Subcutaneous abdominal adipose tissue (tissue), 5 donors: ENCODE measurements around the gene PEAK1.
"Not testable (repeated sequence)": the region's sequence is repeated elsewhere in the genome, so short reads cannot be mapped to it uniquely, and the experiment has no call there.

Source experiments
- H3K27ac ChIP-seq: one replicate; pipeline ENCODE4 v1.7.0; 2013; ENCODE audit warnings: low read depth, mild to moderate bottlenecking, inconsistent platforms, low read length, moderate library complexity
- H3K27me3 ChIP-seq, 5 donors: one replicate each; pipeline ENCODE4 v1.7.0; 2013; ENCODE audit warnings: low read length in 5 of 5, inconsistent platforms in 1 of 5; ENCODE audit not compliant: control insufficient read depth in 5 of 5, insufficient read depth in 4 of 5
- H3K36me3 ChIP-seq, 5 donors: one replicate each; pipeline ENCODE4 v1.7.0; 2013; ENCODE audit warnings: low read length in 5 of 5; ENCODE audit not compliant: control insufficient read depth in 5 of 5, insufficient read depth in 5 of 5
- H3K4me1 ChIP-seq, 5 donors: one replicate each; pipeline ENCODE4 v1.7.0; 2013; ENCODE audit warnings: low read length in 5 of 5, mild to moderate bottlenecking in 3 of 5, moderate library complexity in 1 of 5; ENCODE audit not compliant: control insufficient read depth in 5 of 5, insufficient read depth in 5 of 5
- H3K4me3 ChIP-seq, 5 donors: one replicate each; pipeline ENCODE4 v1.7.0; 2013; ENCODE audit warnings: low read length in 5 of 5, low read depth in 1 of 5
- H3K9ac ChIP-seq, 5 donors: one replicate each; pipeline ENCODE4 v1.7.0; 2013; ENCODE audit warnings: low read length in 5 of 5, mild to moderate bottlenecking in 4 of 5, moderate library complexity in 3 of 5
- H3K9me3 ChIP-seq, 5 donors: one replicate each; pipeline ENCODE4 v1.7.0; 2013; ENCODE audit warnings: low read length in 5 of 5; ENCODE audit not compliant: control insufficient read depth in 5 of 5
- donor health status: healthy.
- donor health status: healthy.
- donor health status: healthy.
- donor health status: healthy.
- donor health status: healthy.

PEAK1 gene

GRCh38 chr15:77178411-77178810 lies 241.5 kb downstream of the PEAK1 start:
- no peaks in the 10 kb centered on the region for H3K27me3 ChIP-seq
- H3K36me3 ChIP-seq, result peaks cover 5 to 26% (median 18%) of the 10 kb centered on the region in 5 donors
- H3K9me3 ChIP-seq, result no peaks in the 10 kb centered on the region
- peaks cover 0 to 11% (median 3%) of the 10 kb centered on the region in 5 donors for H3K4me1 ChIP-seq
- H3K4me3 ChIP-seq, result no peak overlapping the region
- no peak overlapping the region for H3K27ac ChIP-seq
- H3K9ac ChIP-seq, result no peak overlapping the region

- not testable (repeated sequence) for H3K4me1 ChIP-seq, H3K27ac ChIP-seq, H3K4me3 ChIP-seq, H3K27me3 ChIP-seq, H3K9ac ChIP-seq, H3K9me3 ChIP-seq
- H3K36me3 ChIP-seq, result peaks cover 3 to 22% (median 16%) of the 10 kb centered on the region in 5 donors
These were observed 243.8 kb downstream of the PEAK1 start for GRCh38 chr15:77176148-77176547.

DNA sequence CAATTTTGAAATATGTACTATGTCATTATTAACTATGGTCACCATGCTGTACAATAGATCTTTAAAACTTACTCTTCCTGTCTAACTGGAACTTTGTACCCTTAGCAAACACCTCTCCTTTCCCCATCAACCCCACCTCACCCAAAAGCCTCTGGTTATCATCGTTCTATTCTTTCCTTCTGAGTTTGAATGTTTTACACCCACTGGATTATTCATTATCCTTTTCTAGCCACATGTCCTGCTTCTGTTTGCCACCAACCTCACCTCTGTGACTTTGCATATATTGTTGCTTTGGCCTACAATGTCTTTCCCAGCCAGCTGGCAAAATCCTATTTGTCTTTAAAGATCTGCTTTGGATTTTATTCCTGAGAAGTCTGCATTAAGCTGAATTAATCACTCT lies 246.4 kb downstream of the PEAK1 start:
- Histone ChIP-seq H3K27me3 (no peaks in the 10 kb centered on the region), H3K9ac (no peak overlapping the region)

DNA sequence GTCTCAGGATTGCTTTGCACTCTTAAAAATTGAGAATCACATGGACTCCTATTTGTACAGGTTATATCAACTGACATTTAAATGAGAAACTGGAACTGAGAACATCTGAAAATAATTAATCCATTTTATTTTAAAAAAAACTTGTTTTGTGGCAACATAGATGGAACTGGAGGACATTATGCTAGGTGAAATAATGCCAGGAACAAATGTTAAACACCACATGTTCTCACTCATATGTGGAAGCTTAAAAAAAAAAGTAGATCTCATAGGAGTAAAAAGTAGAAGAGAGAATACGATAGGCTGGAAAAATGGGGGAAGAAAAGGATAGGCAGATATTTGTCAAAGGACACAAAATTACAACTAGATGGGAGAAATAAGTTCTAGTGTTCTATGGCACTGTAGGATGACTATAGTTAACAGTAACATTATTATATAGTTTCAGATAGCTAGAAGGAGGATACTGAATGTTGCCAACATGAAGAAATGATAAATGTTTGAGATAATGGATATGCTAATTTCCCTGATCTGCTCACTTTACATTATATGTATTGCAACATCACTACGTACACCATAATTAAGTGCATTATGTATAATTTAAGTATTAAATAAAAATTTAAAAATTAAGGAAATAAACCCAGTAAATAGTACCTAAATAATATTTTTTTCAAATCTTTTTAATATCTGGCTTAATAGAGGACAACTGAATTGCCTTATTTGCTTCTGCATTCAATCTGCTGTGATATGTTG lies 248.5 kb downstream of the PEAK1 start:
- Histone ChIP-seq H3K4me3 (no peak overlapping the region), H3K36me3 (no peaks in the 10 kb centered on the region), H3K9me3 (no peaks in the 10 kb centered on the region), H3K27ac (no peak overlapping the region), H3K27me3 (no peaks in the 10 kb centered on the region), H3K4me1 (peaks cover 0 to 4% (median 0%) of the 10 kb centered on the region in 5 donors), H3K9ac (no peak overlapping the region)

More for the DNA sequence above, 246.4 kb downstream of the PEAK1 start:
- Histone ChIP-seq H3K4me3 (no peak overlapping the region), H3K36me3 (no peaks in the 10 kb centered on the region), H3K4me1 (no peaks in the 10 kb centered on the region), H3K9me3 (no peaks in the 10 kb centered on the region), H3K27ac (no peak overlapping the region)

DNA sequence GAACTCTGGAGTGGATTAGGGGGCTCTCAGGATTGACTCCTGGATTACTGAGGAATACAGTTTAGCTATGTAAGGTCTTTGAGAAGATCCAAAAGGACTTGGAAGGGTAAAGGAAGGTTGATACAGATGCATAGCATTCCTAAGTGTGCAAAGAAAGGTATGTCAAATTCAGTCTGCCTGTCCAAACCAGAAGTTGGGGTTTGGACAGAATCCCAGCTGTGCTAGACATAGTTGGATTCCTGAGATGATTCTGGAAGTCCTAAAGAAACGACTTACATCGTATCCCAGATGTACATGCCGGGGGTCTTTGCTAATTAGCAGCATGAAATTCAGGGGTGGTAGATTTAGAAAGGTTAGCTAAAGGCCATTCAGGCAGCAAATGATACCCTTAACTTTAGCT lies 251.3 kb downstream of the PEAK1 start:
- Histone ChIP-seq H3K27ac (no peak overlapping the region), H3K9me3 (no peaks in the 10 kb centered on the region), H3K4me1 (peaks cover 0 to 4% (median 0%) of the 10 kb centered on the region in 5 donors), H3K4me3 (no peak overlapping the region), H3K27me3 (no peaks in the 10 kb centered on the region), H3K36me3 (no peaks in the 10 kb centered on the region), H3K9ac (no peak overlapping the region)

DNA sequence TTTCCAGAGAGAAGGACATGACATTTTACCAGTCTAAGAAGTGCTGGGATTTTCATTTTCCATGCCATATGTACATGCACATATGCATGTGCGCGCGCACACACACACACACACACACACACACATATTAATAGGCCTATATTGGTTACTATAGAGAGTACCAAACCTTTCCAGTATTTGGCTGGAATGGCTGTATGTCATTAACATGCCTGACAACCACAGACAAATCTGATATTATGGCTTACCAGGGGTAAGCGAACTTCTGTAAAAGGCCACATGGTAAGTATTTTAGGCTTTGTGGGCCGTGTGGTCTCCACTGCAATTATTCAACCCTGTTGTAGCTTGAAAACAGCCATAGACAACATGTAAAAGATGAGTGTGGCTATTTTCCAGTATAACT lies 251.8 kb downstream of the PEAK1 start:
- no peak overlapping the region for H3K27ac ChIP-seq
- H3K9me3 ChIP-seq, result no peaks in the 10 kb centered on the region
- peaks cover 0 to 4% (median 0%) of the 10 kb centered on the region in 5 donors for H3K4me1 ChIP-seq
- H3K9ac ChIP-seq, result no peak overlapping the region
- no peak overlapping the region for H3K4me3 ChIP-seq
- H3K27me3 ChIP-seq, result no peaks in the 10 kb centered on the region
- no peaks in the 10 kb centered on the region for H3K36me3 ChIP-seq

DNA sequence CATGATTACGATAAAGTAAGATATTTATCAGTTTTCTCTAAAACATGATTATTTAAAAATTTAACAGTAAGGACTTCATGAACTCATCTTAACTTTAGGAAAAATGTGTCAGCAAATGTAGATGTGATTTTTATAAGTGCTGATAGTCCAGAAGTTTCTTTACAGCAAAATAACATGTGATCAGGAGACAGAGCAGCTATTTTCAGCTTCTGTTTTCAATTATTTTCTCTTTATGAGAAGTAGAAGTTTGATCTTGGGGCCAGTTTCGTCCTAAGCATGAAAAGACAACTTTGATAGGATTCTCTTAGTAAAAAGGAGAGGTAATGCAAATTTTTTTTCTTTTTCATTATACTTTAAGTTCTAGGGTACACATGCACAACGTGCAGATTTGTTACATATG lies 252.5 kb downstream of the PEAK1 start:
- no peaks in the 10 kb centered on the region for H3K36me3 ChIP-seq
- no peak overlapping the region for H3K4me3 ChIP-seq
- H3K27ac ChIP-seq, result no peak overlapping the region
- H3K27me3 ChIP-seq, result no peaks in the 10 kb centered on the region
- peaks cover 0 to 4% (median 0%) of the 10 kb centered on the region in 5 donors for H3K4me1 ChIP-seq
- H3K9me3 ChIP-seq, result no peaks in the 10 kb centered on the region
- no peak overlapping the region for H3K9ac ChIP-seq

- H3K36me3 ChIP-seq, result no peaks in the 10 kb centered on the region
- H3K9me3 ChIP-seq, result no peaks in the 10 kb centered on the region
- H3K27me3 ChIP-seq, result no peaks in the 10 kb centered on the region
- no peak overlapping the region for H3K4me3 ChIP-seq
- H3K9ac ChIP-seq, result no peak overlapping the region
- H3K4me1 ChIP-seq, result peaks cover 0 to 17% (median 10%) of the 10 kb centered on the region in 5 donors
- H3K27ac ChIP-seq, result no peak overlapping the region
These were observed 256.0 kb downstream of the PEAK1 start for GRCh38 chr15:77163781-77164384.

GRCh38 chr15:77162872-77163633 lies 256.9 kb downstream of the PEAK1 start:
- H3K9ac ChIP-seq, result no peak overlapping the region
- H3K36me3 ChIP-seq, result peaks cover 2 to 7% (median 6%) of the 10 kb centered on the region in 5 donors
- no peaks in the 10 kb centered on the region for H3K27me3 ChIP-seq
- no peaks in the 10 kb centered on the region for H3K9me3 ChIP-seq
- H3K4me1 ChIP-seq, result peaks cover 0 to 17% (median 10%) of the 10 kb centered on the region in 5 donors
- H3K27ac ChIP-seq, result no peak overlapping the region
- no peak overlapping the region for H3K4me3 ChIP-seq
